ENCODE measurements around the gene NAIF1.
"Not testable (repeated sequence)": the region's sequence is repeated elsewhere in the genome, so short reads cannot be mapped to it uniquely, and the experiment has no call there.

NAIF1 gene

GRCh38 chr9:128025736-128026135 is 41.4 kb downstream of the NAIF1 start:
- peaks cover 3% of the 10 kb centered on the region for H3K27me3 Mint-ChIP-seq (ENCODE audit: low read depth)
- no peaks in the 10 kb centered on the region for H3K9me3 Mint-ChIP-seq
- no peaks in the 10 kb centered on the region for H3K36me3 Mint-ChIP-seq (ENCODE audit: low read depth)
- H3K27ac Mint-ChIP-seq: no peak overlapping the region
- H3K4me1 Mint-ChIP-seq: peaks cover 12% of the 10 kb centered on the region
- no peak for TF ChIP-seq CTCF (IDR thresholded peaks at IDR 0.05; ENCODE audit: unreplicated experiment in 3 of 3)
- H3K4me3 Mint-ChIP-seq: no peak overlapping the region

- no peaks in the 10 kb centered on the region for H3K36me3 Mint-ChIP-seq (ENCODE audit: low read depth)
- H3K4me3 Mint-ChIP-seq: no peak overlapping the region
- peaks cover 12% of the 10 kb centered on the region for H3K4me1 Mint-ChIP-seq
- H3K9me3 Mint-ChIP-seq: no peaks in the 10 kb centered on the region
- TF ChIP-seq CTCF (IDR thresholded peaks at IDR 0.05; ENCODE audit: unreplicated experiment in 3 of 3): no peak
- no peak overlapping the region for H3K27ac Mint-ChIP-seq
- peaks cover 3% of the 10 kb centered on the region for H3K27me3 Mint-ChIP-seq (ENCODE audit: low read depth)
Observed at GRCh38 chr9:128024761-128025308, 42.3 kb downstream of the NAIF1 start.

GRCh38 chr9:128023671-128024070 is 43.4 kb downstream of the NAIF1 start:
- H3K27me3 Mint-ChIP-seq (ENCODE audit: low read depth); H3K36me3 Mint-ChIP-seq (ENCODE audit: low read depth); H3K9me3 Mint-ChIP-seq; H3K27ac Mint-ChIP-seq; H3K4me3 Mint-ChIP-seq: not testable (repeated sequence)
- H3K4me1 Mint-ChIP-seq: peaks cover 11% of the 10 kb centered on the region

GRCh38 chr9:128022886-128023285 is 44.2 kb downstream of the NAIF1 start:
- Mint-ChIP-seq H3K36me3 (ENCODE audit: low read depth) (no peaks in the 10 kb centered on the region), H3K4me3 (no peak overlapping the region), H3K9me3 (no peaks in the 10 kb centered on the region), H3K27ac (peak overlapping the region in 1 of 3 experiments; percentile 68), H3K27me3 (ENCODE audit: low read depth) (peaks cover 3% of the 10 kb centered on the region), H3K4me1 (peaks cover 9% of the 10 kb centered on the region)
- no peak for TF ChIP-seq CTCF (IDR thresholded peaks at IDR 0.05; ENCODE audit: unreplicated experiment in 3 of 3)

- Mint-ChIP-seq H3K4me1 (peaks cover 4% of the 10 kb centered on the region), H3K4me3 (no peak overlapping the region), H3K27ac (peak overlapping the region in 1 of 3 experiments; percentile 43), H3K9me3 (no peaks in the 10 kb centered on the region), H3K27me3 (ENCODE audit: low read depth) (peaks cover 3% of the 10 kb centered on the region), H3K36me3 (ENCODE audit: low read depth) (no peaks in the 10 kb centered on the region)
- TF ChIP-seq CTCF (IDR thresholded peaks at IDR 0.05; ENCODE audit: unreplicated experiment in 3 of 3): no peak
Observed at GRCh38 chr9:128021098-128021497, 46.0 kb downstream of the NAIF1 start.

GRCh38 chr9:128020692-128021091 is 46.4 kb downstream of the NAIF1 start:
- peaks cover 3% of the 10 kb centered on the region for H3K27me3 Mint-ChIP-seq (ENCODE audit: low read depth)
- no peaks in the 10 kb centered on the region for H3K9me3 Mint-ChIP-seq
- peak overlapping the region in 1 of 3 experiments; percentile 43 for H3K27ac Mint-ChIP-seq
- H3K4me1 Mint-ChIP-seq: peaks cover 4% of the 10 kb centered on the region
- H3K4me3 Mint-ChIP-seq: no peak overlapping the region
- no peak for TF ChIP-seq CTCF (IDR thresholded peaks at IDR 0.05; ENCODE audit: unreplicated experiment in 3 of 3)
- no peaks in the 10 kb centered on the region for H3K36me3 Mint-ChIP-seq (ENCODE audit: low read depth)
